HG03378 (cell line): Measurements from ENCODE around the gene CLEC16A.
A peak's percentile ranks its signal among the peaks of the same experiment; 100 is the strongest.
"Not testable (repeated sequence)": the region's sequence is repeated elsewhere in the genome, so short reads cannot be mapped to it uniquely, and the experiment has no call there.

ENCODE experiments used
- ATAC-seq: cut with Tn5 transposase; IDR thresholded peaks from one replicate; pipeline ENCODE4 v1.9.1; 2021; ENCODE audit warnings: mild to moderate bottlenecking, moderate library complexity; ENCODE audit not compliant: unreplicated experiment

Gene CLEC16A

DNA sequence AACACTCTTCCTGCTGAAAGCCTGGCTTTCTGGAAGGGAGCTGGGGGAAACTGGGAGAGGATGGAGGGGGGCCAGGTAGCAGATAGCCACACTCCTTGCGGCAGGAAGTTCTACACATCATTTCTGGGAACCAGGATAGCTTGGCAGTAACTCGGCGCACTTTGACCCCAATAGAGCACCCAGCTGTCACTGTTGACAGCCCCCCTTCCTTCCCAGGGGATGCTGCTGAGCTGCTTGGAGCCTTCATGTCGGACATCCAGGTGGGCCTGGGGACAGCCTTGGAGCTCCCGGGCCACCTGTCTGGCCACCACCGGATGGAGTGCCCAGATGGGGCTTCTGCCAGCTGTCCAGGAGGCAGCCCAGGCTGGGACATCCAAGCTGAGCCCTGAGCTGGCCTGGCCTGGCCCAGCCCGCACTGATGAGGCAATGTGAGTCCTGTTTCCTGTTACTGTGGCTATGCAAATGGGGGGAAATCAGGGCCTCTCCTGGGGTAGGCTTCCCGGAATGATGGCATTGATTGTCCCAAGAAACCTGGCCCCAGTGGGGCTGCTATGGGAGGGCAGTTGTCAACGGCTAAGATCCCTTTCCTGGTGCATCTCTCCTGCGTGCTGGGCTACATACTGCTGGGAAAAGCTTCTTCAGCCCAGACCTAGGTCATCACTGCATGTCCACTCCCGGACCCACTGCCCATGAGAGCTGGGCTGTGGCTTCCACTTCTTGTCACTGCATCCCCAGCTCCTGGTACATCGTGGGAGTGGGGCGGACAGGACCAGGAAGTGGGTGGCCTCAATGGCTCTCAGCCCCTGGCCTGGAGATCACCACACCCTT is 261.6 kb downstream of the CLEC16A start:
- ATAC-seq: no peak

DNA sequence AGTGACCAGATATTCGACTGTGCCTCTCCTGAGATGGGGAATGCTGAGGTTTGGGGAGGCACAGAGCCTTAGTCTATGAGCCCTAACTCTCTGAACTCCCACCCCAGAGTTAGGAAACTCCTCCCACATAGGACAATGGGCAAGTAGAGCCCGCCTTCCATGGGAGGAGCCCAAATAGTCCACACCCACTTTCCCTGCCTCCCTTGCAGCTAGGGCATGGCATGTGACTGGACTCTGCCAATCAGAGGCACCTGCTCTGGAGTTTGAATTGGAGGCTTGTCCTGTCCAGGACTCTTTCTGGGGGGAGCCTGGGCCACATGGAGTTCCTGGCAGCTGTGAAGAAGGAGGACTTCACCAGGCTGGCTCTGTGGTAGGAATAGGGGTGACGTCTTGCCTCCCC is 263.3 kb downstream of the CLEC16A start:
- ATAC-seq: no peak

DNA sequence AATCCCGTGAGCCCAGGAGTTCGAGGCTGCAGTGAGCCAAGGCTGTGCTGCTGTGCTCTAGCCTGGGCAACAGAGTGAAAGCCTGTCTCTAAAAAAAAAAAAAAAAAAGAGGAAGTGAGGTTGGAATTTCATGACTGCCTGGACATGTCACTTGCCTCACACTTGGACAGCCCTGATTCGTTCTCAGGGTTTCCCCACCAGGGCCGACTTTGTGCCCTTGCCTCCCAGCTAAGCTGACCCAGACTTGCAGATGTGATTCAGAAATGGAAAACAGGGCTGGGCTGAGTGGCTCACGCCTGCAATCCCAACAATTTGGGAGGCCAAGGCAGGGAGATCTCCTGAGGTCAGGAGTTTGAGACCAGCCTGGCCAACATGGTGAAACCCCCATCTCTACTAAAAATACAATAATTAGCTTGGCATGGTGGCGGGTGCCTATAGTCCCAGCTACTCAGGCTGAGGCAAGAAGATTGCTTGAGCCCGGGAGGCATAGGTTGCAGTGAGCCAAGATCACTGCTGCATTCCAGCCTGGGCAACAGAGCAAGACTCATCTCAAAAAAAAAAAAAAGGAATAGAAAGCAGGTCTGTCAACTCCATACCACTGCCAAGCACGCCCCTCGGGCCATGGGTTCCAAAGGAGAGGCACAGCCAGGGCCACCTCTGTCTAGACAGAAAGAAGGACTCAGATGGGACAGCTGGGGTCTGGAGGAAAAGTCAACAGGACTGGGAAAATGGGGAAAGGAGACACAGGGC is 264.7 kb downstream of the CLEC16A start:
- no peak for ATAC-seq

DNA sequence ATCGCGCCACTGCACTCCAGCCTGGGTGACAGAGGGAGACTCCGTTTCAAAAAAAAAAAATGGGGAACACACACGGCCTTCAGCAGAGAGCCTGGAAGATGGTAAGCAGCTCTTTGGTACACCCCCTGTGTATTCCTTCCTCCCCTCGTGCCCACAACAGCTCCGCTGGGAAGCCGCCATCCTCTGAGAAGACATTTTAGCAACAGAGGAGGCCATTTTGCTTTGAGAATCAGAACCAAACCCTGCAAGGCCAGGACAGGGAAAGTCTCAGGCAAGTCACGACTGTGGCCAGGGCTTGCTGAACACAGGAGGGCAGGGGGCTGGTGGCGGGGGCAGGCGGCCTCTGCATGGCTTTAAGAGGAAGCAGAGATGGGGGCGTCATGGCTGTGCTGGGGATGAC is 265.9 kb downstream of the CLEC16A start:
- ATAC-seq: no peak

DNA sequence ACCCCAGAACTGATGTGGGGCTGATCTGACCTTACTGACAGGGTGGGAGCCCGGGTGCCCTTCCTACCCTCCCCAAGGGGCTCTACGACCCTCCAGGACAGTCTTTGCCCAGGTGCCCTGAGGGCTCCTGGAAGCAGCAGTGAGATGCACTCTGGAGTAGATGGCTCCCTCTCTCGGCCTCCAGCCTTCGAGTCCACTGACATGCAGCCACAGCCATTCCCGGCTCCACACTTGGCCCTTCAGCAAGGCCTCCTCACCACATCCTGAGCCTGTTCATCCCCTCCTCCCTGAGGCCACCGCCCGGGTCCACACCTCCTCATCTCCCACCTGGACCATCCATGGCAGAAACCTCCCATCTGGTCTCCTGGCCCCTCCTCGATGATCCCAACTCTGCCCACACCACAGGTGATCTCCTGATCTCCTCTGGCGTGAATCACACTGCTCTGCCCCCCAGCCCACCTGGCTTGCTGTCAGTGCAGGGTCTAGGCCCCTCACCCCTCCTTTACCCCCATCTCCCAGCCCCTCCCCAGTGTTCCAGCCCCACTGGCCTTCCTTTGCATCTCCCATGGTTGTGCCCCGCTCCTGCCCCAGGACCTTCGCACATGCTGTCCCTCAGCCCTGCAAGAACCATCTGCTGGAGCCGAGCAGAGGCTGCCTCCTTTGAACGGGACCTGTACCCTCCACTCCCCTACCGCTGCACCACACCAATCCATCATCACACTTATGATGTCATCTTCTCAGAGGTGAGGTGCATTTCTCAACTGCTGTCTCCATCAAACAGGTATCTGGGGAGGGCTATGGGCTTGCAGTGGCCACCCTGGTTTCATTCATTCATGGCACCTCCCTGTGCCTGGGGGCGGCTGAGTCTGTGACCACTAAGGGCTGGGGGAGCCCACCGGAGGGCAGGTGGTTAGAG is 267.0 kb downstream of the CLEC16A start:
- ATAC-seq: no peak

DNA sequence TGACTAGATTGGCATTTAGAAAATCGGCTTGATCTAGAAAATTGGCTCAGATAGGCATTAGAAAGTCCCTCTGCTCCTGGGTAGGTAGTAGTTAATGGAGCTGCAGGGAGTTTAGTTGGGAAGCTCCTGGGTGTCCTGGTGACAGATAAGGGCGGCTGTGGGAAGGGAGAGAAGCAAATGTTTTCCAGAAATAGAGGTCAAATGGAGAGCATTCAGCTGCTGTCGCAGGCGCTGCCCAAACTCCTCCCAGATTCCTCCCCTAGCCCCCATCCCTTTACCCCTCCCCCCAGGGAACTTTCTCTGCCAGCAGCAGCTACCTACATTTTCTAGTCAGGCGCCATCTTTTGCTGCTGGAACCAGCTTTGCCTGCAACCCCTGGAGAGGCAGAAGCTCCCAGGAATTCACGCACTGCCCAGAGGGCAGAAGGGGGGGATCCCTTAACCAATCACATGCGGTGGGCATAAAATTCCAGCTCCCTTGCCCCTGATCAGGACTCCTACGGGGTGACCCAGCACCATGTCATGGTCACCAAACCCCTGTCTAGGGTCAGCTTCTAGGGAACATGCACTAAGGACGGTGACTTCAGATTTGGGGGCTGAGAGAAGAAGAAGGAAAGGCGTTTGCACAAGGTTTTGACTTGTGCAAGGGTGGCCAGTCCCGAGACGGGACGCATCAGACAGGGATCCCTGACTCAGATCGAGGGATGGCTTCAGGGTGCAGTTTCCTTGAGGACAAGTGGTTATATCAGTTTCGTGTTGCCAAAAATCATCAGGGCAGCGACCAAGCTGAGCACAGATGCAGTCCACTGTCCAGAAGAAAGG is 267.8 kb downstream of the CLEC16A start:
- no peak for ATAC-seq

DNA sequence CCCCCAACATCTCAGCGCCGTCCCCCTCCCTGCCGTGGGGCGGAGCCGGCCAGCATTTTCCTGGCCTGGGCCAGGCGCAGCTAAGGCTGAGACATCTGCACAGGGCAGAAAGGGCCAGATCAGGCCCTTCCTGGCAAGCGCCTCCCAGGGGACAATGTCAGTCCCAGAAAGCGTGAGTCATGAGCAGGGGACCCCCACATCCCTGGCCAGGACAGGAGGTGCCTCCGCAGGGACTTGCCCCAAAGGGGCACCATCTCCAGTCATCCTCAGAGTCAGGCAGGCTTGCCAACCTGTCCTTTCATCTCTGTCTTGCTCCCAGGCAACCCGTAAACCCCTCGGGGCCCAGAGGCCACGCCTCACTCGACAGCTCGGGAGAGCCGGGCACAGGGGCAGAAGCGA is 268.4 kb downstream of the CLEC16A start:
- ATAC-seq: no peak

DNA sequence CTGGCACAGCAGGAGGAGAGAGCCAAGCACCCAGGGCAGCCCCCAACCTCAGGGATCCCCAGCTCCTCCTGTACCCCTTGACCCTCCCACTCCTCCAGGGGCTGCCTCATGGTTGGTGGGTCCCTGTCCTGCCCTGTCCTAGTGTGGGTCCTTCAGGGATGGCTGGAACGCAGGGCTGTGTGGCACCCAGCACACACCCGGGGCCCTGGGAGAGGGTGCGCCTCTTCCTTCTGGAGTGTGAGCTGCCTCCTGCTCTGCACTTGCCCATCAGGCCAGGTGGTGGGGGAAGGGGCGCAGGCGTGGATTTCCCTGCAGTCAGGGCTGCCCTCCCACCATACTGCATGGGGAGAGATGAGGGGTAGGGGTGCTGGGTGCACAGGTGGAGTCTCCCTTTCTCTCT is 269.0 kb downstream of the CLEC16A start:
- no peak for ATAC-seq

DNA sequence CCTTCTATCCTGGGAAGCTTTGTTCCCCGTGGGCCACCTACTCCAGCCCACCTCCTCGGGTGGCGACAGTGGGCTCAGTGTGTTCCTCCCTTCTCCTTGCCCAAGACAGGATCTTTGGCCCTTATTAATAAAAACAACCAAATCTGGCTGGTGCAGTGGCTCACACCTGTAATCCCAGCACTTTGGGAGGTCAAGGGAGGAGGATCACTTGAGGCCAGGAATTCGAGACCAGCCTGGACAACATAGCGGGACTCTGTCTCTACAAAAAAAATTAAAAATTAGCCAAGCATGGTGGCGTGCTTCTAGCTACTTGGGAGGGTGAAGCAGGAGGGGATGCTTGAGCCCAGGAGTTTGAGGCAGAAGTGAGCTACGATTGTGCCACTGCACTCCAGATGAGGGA is 269.4 kb downstream of the CLEC16A start:
- no peak for ATAC-seq

DNA sequence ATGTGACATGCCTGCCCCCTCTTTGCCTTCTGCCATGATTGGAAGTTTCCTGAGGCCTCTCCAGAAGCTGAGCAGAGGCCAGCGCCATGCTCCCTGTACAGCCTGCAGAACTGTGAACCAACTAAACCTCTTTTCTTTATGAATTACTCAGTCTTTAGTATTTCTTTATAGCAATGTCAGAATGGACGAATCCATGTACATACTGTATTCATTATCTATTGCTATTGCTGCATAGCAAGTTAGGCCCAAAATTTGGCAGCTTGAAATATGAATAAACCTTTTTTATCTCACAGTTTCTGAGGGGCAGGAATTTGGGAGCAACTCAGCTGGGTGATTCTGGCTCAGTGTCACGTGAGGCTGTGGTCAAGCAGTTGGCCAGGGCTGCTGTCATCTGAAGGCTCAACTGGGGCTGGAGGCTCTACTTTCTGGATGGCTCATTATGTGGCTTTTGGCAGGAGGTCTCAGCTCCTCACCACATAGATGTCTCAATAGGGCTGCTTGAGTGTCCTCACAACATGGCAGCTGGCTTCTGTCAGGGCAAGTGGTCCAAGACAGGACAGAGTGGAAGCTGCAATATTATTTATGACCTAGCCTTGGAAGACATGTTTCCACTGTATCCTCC is 271.7 kb downstream of the CLEC16A start:
- no peak for ATAC-seq

DNA sequence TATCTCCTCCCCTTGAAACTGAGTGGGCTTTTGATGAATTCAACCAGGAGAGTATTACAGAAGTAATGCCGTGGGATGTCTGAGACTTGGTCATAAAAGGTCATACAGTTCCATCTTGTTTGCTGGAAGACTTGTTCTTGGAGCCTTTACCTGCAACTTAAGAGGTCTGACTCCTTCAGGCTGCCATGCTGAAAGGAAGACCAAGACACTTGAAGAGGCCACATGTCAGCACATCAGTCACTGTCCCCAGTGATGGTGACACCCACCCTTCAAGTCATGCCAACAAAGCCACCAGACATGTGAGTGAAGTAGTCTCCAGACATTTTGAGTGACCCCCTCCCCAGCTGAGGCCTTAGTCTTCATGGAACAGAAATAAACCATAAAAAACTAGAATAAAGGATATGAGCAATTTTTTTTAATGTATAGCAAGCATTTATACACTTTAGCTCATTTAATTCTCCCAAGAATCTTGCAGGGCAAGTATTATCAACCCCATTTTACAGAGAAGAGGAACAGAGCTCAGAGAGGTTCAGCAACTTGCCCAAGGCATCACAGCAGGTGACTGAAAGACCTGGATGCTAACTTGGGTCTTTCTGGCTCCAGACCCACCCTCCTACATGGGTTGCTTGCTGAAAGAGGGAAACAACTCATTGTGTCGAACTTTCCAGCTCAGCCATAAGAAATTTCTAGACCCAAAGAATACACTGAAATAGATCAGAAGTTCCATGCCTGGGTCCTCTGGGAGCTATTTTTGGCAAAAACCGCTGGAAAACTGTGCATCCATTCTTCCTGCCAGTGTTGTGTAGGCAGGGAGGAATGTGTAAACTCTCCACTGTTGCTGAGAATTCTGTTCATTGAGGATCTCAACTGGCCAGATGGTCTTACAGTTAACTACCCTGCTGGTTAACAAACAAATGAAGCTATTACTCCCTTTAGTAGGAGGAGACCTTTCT is 273.6 kb downstream of the CLEC16A start:
- no peak for ATAC-seq

DNA sequence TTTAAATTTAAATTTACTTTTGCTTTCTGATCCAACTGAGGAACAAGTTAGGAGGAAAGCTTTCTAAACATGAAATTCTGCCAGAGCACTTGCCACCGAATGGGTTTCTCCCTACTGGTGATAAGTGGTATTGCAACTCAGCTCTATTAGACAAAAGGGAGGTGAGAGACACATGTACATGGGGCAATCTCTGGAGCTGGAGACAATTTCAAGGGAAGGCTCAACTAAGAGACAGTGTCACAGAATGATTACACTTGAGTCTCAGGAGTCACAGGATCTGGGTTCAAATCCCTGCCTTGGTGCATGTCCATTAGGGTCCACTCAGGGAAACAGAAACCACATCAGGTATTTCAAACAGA is 274.2 kb downstream of the CLEC16A start:
- ATAC-seq: no peak

DNA sequence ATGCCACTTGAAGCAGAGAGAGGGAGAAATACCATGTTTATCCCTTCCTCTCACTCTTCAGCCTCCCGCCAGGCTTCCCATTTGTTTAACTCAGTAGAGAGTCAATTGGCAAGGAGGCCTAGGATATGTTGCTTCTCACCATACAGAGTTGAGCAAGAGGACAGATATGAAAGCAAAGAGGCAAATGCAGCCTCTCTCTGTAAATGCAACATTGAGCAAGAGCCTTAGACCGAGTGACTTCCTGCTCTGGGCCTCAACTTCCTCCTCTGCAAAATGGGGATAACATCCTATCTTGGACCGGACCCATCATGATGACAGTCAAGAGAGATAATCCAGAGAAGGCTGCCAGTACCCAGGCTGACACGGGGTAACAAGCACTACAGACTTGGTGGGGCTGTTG is 274.8 kb downstream of the CLEC16A start:
- no peak for ATAC-seq

DNA sequence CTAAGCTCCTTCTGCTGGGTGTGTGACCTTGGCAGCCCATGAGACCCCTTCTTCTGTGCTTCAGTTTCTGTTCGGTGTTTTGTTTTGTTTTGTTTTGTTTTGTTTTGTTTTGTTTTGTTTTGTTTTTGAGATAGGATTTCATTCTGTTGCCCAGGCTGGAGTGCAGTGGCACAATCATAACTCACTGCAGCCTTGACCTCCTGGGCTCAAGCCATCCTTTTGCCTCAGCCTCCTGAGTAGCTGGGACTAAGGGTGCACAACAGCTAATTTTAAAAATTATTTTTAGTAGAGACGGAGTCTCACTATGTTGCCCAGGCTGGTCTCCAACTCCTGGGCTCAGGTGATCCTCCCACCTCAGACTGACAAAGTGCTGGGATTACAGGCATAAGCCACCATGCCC is 276.1 kb downstream of the CLEC16A start:
- ATAC-seq: not testable (repeated sequence)

DNA sequence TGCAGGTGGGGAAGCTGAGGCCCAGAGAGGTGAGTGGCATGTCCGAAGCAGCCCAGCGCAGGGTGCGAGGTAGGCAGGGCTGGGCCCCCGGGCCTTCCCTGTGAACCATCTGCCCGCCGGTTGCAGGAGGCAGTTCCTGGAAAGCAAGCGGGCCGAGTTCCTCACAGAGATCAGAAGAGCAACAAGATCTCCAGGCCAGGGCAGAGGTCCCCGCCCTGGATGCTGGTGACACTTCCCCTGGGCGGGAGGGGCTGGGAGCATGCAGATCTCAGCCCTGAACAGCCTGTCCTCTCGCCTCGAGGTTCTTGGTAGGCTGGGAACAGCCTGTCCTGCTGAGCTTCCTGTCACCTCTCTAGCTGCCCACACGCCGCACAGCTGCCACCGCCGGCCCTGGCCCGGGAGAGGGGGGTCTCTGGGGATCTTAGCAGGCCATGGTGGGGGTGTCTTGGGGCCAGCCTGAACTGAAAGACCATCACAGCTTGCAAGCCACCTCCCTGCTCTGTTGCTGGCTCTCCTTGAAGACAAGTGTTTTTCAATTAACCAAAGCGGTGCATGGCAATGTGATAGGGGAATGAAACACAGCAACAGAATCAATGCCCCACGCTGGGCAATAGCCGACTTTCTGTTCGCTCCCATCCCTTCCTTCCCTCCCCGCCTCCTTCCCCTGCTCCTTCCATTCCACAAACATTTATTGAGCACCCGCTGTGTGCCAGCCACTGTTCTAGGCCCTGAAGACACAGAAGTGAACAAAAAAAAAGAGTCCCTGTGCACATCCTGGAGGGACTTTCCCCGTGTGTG is 279.9 kb downstream of the CLEC16A start:
- peak; percentile 38 for ATAC-seq

DNA sequence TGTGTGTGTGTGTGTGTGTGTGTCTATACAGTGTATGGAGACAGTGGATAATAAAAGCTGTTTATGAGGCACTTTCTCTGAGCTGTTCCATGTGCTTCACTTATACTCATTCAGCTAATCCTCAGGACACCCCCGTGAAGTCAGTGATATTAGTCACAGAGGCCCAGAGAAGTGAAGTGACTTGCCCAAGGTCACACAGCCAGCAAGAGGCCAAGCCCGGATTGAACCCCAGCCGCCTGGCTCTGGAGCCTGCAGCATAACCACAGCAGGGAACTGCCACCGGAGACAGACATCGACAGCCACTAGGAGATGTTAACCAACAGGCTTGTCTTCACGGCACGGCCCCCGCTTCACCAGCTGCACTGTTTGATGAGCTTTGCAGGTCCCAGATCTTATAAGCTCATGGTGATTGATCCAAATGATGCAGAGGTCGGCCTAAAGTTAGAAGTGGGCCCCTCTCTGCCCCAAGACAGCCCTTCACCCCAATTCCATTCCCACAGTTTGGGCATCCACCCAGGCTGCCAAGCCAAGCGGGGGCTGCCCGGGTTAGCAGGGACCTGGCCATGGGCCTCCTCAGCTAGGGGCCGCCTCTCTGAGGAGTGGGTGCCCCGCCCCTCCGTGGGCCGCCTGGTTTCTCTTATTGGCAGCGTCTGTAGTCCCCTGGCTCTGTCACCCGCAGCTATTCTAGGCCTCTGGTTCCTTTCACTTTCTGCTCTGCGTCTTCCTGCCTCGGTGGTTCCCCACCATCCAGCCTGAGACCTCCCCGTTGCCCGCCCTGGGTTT is 280.7 kb downstream of the CLEC16A start:
- peak; percentile 80 for ATAC-seq
